ENCODE results near the gene IFT20.

IFT20 gene

GRCh38 chr17:28318759-28319597, 16.3 kb downstream of the IFT20 start, which contains the start of gene TMEM97 (continued):
- TF ChIP-seq KLF9 (tag by site-specific recombination; IDR thresholded peaks at IDR 0.05; ENCODE audit: low read depth) (peak; percentile 53; the same call in 1 of the 2 replicates), ZBTB10 (tag by site-specific recombination; IDR thresholded peaks at IDR 0.05) (peak; percentile 93), ZNF768 (tag by site-specific recombination; IDR thresholded peaks at IDR 0.05) (no peak), ZSCAN16 (tag by site-specific recombination; IDR thresholded peaks at IDR 0.05) (no peak), ZNF292 (tag by site-specific recombination; IDR thresholded peaks at IDR 0.05; ENCODE audit: borderline replicate concordance, low read depth) (no peak), ZNF132 (tag by site-specific recombination; IDR thresholded peaks at IDR 0.05; ENCODE audit: borderline replicate concordance) (no peak), ZNF211 (tag by site-specific recombination; IDR thresholded peaks at IDR 0.05; ENCODE audit: low read depth) (no peak), ZNF362 (tag by site-specific recombination; IDR thresholded peaks at IDR 0.05) (no peak), ZNF561 (tag by site-specific recombination; IDR thresholded peaks at IDR 0.05; ENCODE audit: borderline replicate concordance) (peak; percentile 60; the same call in 1 of the 2 replicates), ZNF660 (tag by site-specific recombination; IDR thresholded peaks at IDR 0.05) (peak; percentile 21; the same call in 1 of the 2 replicates), INSM2 (tag by site-specific recombination; IDR thresholded peaks at IDR 0.05) (0 out of 2 replicates have a peak, but pooled peaks have one; percentile 19), ZNF623 (tag by site-specific recombination; IDR thresholded peaks at IDR 0.05) (no peak), AEBP2 (tag by site-specific recombination; IDR thresholded peaks at IDR 0.05; ENCODE audit: borderline replicate concordance) (no peak), KLF10 (tag by site-specific recombination; IDR thresholded peaks at IDR 0.05) (peak; percentile 91), ZNF157 (tag by site-specific recombination; IDR thresholded peaks at IDR 0.05) (no peak), ZNF26 (tag by site-specific recombination; IDR thresholded peaks at IDR 0.05) (no peak), ZNF2 (tag by site-specific recombination; IDR thresholded peaks at IDR 0.05) (peak; percentile 55), SCRT1 (tag by site-specific recombination; IDR thresholded peaks at IDR 0.05; ENCODE audit: borderline replicate concordance) (no peak), SP2 (tag by site-specific recombination; IDR thresholded peaks at IDR 0.05) (peak; percentile 100), ZNF426 (tag by site-specific recombination; IDR thresholded peaks at IDR 0.05) (no peak), ZNF639 (tag by site-specific recombination; IDR thresholded peaks at IDR 0.05) (peak; percentile 50; the same call in 1 of the 2 replicates), ZNF76 (tag by site-specific recombination; IDR thresholded peaks at IDR 0.05; ENCODE audit: borderline replicate concordance, low read depth) (peak; percentile 72; the same call in 1 of the 2 replicates), ZNF701 (tag by site-specific recombination; IDR thresholded peaks at IDR 0.05) (no peak), ZNF645 (tag by site-specific recombination; IDR thresholded peaks at IDR 0.05) (no peak), ZNF266 (tag by site-specific recombination; IDR thresholded peaks at IDR 0.05; ENCODE audit: low read depth) (no peak), ZNF302 (tag by site-specific recombination; IDR thresholded peaks at IDR 0.05; ENCODE audit: low read depth) (no peak)

Measured in HEK293 (cell line).